Keratinocyte (primary cell): ENCODE data around the gene ANXA4.

Experiments used
- EZH2 ChIP-seq: IDR thresholded peaks from one replicate; pipeline ENCODE4 v1.6.1; 2012; ENCODE audit warnings: inconsistent platforms, mild to moderate bottlenecking, low read length, moderate library complexity
- TF ChIP-seq, protein P1 (sequence below), 3 experiments: IDR thresholded peaks in 1 of 3; conservative IDR thresholded peaks in 1 of 3; optimal IDR thresholded peaks in 1 of 3; 2 replicates in 2 of 3; 3 replicates in 1 of 3; pipeline versions ENCODE3 to v1.5.1; 2011; ENCODE audit warnings: low read length in 3 of 3, mild to moderate bottlenecking in 3 of 3, moderate library complexity in 2 of 3, control low read depth in 1 of 3, inconsistent platforms in 1 of 3; ENCODE audit not compliant: insufficient read depth in 2 of 3; ENCODE audit errors: extremely low read depth in 1 of 3

DNA sequence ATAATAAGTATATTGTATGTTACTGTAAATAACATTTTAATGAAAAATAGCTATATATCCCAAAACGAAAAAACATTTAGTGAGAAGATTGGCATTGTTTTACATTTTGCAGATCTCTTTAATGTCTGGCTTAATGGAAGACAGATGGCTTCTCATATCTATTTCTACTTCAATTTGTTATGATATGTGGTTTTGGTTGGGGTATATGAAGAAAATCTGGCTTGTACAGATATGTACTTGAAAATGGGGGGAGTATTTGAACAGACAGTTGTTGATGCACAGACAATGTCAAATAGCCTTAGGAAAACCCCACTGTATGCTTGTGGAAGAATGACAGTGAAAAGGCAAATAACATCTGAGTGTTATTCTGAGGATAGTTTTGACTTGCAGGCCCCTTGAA, 64.0 kb downstream of the ANXA4 start:
- TF ChIP-seq, protein P1, sequence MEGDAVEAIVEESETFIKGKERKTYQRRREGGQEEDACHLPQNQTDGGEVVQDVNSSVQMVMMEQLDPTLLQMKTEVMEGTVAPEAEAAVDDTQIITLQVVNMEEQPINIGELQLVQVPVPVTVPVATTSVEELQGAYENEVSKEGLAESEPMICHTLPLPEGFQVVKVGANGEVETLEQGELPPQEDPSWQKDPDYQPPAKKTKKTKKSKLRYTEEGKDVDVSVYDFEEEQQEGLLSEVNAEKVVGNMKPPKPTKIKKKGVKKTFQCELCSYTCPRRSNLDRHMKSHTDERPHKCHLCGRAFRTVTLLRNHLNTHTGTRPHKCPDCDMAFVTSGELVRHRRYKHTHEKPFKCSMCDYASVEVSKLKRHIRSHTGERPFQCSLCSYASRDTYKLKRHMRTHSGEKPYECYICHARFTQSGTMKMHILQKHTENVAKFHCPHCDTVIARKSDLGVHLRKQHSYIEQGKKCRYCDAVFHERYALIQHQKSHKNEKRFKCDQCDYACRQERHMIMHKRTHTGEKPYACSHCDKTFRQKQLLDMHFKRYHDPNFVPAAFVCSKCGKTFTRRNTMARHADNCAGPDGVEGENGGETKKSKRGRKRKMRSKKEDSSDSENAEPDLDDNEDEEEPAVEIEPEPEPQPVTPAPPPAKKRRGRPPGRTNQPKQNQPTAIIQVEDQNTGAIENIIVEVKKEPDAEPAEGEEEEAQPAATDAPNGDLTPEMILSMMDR (optimal IDR thresholded peaks at IDR 0.05 in 1 of 3, IDR thresholded peaks at IDR 0.05 in 1 of 3, conservative IDR thresholded peaks at IDR 0.05 in 1 of 3; ENCODE audit: extremely low read depth in 1 of 3, insufficient read depth in 2 of 3, low read length in 3 of 3), result no peak
- TF ChIP-seq EZH2, result no peak
